ENCODE measurements around the gene LCK.

GRCh38 chr1:32276032-32276782 is 25.1 kb downstream of the LCK start:
- no peak for TF ChIP-seq POLR2A (IDR thresholded peaks at IDR 0.05)
- TF ChIP-seq, protein P1, sequence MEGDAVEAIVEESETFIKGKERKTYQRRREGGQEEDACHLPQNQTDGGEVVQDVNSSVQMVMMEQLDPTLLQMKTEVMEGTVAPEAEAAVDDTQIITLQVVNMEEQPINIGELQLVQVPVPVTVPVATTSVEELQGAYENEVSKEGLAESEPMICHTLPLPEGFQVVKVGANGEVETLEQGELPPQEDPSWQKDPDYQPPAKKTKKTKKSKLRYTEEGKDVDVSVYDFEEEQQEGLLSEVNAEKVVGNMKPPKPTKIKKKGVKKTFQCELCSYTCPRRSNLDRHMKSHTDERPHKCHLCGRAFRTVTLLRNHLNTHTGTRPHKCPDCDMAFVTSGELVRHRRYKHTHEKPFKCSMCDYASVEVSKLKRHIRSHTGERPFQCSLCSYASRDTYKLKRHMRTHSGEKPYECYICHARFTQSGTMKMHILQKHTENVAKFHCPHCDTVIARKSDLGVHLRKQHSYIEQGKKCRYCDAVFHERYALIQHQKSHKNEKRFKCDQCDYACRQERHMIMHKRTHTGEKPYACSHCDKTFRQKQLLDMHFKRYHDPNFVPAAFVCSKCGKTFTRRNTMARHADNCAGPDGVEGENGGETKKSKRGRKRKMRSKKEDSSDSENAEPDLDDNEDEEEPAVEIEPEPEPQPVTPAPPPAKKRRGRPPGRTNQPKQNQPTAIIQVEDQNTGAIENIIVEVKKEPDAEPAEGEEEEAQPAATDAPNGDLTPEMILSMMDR (IDR thresholded peaks at IDR 0.05) = no peak
